ENCODE measurements around the gene CDK8. TPM values are rescaled to one million over a fixed set of nuclear protein-coding genes. Genes with fewer than 3 reads are reported as not detected.
"Not testable (repeated sequence)": the region's sequence is repeated elsewhere in the genome, so short reads cannot be mapped to it uniquely, and the experiment has no call there.

The CDK8 gene
- total RNA-seq, 2 experiments from 2014 or later, result 14.6 to 15.0 TPM

DNA sequence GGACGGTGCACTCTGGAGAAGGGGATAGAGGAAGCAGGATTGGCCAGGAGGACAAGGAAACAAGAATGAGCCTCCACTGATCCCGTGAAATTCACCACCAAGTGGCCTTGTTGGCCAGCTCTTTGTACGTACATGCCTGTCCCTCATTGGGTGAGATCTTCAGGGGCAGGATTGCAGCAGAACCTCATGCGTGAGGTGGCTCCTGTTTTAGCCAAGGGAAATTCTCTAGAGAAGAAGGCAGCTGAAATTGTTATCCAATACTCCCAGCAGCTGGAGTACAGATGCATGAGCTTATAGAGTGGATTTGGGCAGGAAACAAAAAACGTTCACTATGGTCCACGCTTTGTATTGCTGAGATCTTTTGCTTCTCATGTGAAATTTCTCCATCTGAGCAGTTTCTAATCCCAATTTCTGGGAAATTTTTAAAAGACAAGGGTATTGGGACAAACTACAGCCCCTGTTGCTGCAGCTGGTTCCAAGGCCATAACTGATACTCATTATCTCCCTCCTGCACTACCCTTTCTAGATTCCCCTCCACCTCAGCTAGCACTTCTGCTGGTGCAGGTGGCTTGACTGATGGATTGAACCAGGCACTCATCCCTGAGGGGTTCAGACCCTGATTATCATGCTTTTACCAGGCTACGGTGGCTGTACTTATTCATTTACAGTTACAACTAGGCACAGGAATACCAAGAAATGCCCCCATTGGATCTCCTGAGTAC is 27.9 kb upstream of the CDK8 start:
- ChIA-PET CTCF (interaction anchor here (2.4 kb wide), 1 partner anchor 41 kb away, joined by 7 read pairs; no protein-coding TSS in a partner anchor), POLR2A (no interaction called here)
- no peak for DNase-seq
- Mint-ChIP-seq H3K9me3 (no peaks in the 10 kb centered on the region), H3K4me3 (no peak overlapping the region), H3K36me3 (peaks cover 5% of the 10 kb centered on the region), H3K4me1 (ENCODE audit: low read depth) (peaks cover 15% of the 10 kb centered on the region), H3K27ac (no peak overlapping the region), H3K27me3 (peaks cover 2% of the 10 kb centered on the region)
- intact Hi-C loops (cut with micrococcal nuclease), result no loop called here

DNA sequence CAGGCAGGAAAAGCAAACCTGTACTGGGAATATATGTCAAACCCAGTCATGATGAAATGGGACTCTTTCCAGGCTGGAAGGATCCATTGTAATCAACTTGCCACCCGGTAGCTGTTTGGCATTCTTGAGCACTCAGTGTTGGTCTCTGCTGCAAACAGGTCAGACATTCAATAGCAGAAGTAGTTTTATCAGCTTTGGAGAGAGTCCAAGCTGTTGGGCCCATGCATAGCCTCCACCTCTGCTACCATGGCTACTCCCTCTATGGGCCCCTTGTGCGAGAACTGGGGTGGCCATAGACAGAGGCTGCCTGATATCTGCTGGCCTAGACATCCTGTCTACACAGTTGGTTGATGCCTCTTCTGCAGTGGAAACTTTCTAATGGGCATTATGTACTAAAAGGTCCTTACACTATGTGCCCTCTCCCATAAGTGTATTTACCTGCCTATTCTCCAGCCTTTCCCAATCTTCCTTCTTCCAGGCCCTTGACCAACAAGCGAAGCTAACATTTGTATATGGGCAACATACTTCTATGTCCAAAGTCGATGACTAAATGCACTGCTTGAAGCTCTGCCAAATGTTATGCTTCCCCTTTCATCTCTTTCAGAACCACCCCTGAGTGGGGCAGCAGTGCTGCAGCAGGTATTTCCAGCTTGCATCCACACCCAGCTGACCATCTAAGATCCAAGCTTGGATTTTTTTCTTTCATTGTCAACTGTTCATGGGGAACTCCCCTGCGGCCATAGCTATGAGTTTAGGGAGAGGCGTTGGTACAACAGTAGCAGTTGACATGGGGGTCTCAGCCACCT is 26.6 kb upstream of the CDK8 start:
- no peaks in the 10 kb centered on the region for H3K36me3 Mint-ChIP-seq
- H3K27me3 Mint-ChIP-seq, result peaks cover 2% of the 10 kb centered on the region
- CTCF ChIA-PET, result interaction anchor here (2.4 kb wide), 1 partner anchor 42 kb away, joined by 7 read pairs; no protein-coding TSS in a partner anchor
- POLR2A ChIA-PET, result no interaction called here
- peaks cover 11% of the 10 kb centered on the region for H3K4me1 Mint-ChIP-seq (ENCODE audit: low read depth)
- no peaks in the 10 kb centered on the region for H3K9me3 Mint-ChIP-seq
- intact Hi-C loops (cut with micrococcal nuclease), result no loop called here
- H3K4me3 Mint-ChIP-seq, result no peak overlapping the region
- no peak for DNase-seq
- H3K27ac Mint-ChIP-seq, result no peak overlapping the region

- peaks cover 4% of the 10 kb centered on the region for H3K4me1 Mint-ChIP-seq (ENCODE audit: low read depth)
- intact Hi-C loops (cut with micrococcal nuclease), result no loop called here
- H3K36me3 Mint-ChIP-seq, result no peaks in the 10 kb centered on the region
- no peaks in the 10 kb centered on the region for H3K9me3 Mint-ChIP-seq
- H3K4me3 Mint-ChIP-seq, result no peak overlapping the region
- CTCF ChIA-PET, result interaction anchor here (2.4 kb wide), 1 partner anchor 43 kb away, joined by 7 read pairs; no protein-coding TSS in a partner anchor
- H3K27ac Mint-ChIP-seq, result no peak overlapping the region
- DNase-seq, result no peak
- POLR2A ChIA-PET, result no interaction called here
- H3K27me3 Mint-ChIP-seq, result peaks cover 2% of the 10 kb centered on the region
These were observed 25.8 kb upstream of the CDK8 start for GRCh38 chr13:26228096-26228495.

GRCh38 chr13:26229080-26229615 is 24.8 kb upstream of the CDK8 start:
- Mint-ChIP-seq H3K9me3 (no peaks in the 10 kb centered on the region), H3K4me1 (ENCODE audit: low read depth) (no peaks in the 10 kb centered on the region), H3K4me3 (no peak overlapping the region), H3K27ac (no peak overlapping the region), H3K27me3 (peaks cover 2% of the 10 kb centered on the region), H3K36me3 (no peaks in the 10 kb centered on the region)
- ChIA-PET POLR2A (no interaction called here), CTCF (interaction anchor here (1.0 kb wide), 1 partner anchor 255 kb away, joined by 3 read pairs; no protein-coding TSS in a partner anchor)
- DNase-seq, result no peak
- intact Hi-C loops (cut with micrococcal nuclease), result no loop called here

GRCh38 chr13:26230703-26231102 is 23.2 kb upstream of the CDK8 start:
- H3K4me1 Mint-ChIP-seq (ENCODE audit: low read depth), result no peaks in the 10 kb centered on the region
- H3K9me3 Mint-ChIP-seq, result no peaks in the 10 kb centered on the region
- intact Hi-C loops (cut with micrococcal nuclease), result no loop called here
- no peak overlapping the region for H3K27ac Mint-ChIP-seq
- no peak for DNase-seq
- POLR2A ChIA-PET, result no interaction called here
- H3K36me3 Mint-ChIP-seq, result no peaks in the 10 kb centered on the region
- H3K4me3 Mint-ChIP-seq, result no peak overlapping the region
- CTCF ChIA-PET, result no interaction called here
- H3K27me3 Mint-ChIP-seq, result peaks cover 2% of the 10 kb centered on the region

DNA sequence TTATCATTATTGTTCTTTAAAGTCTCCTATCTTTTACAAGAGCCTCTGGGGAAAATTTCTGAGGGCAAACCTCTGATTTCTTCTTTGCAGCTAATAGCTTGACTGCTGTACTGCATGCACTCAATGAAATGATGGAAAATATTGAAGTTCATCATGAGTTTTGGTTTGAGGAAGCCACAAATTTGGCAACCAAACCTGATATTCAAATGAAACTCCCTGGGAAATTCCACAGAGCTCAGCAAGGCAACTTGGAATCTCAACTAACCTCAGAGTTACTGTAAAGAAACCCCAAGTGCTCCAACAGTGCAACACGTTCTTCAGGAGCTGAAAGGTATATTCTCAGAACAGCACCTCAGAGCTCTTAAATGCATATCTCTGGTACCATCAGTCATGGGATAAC is 17.6 kb upstream of the CDK8 start:
- no peaks in the 10 kb centered on the region for H3K9me3 Mint-ChIP-seq
- intact Hi-C loops (cut with micrococcal nuclease), result no loop called here
- H3K27me3 Mint-ChIP-seq, result peaks cover 6% of the 10 kb centered on the region
- no peak for DNase-seq
- peaks cover 8% of the 10 kb centered on the region for H3K4me1 Mint-ChIP-seq (ENCODE audit: low read depth)
- CTCF ChIA-PET, result interaction anchor here (2.1 to 2.2 kb wide), 2 partner anchors 10 to 51 kb away, joined by 4 to 9 read pairs; no protein-coding TSS in a partner anchor
- POLR2A ChIA-PET, result no interaction called here
- H3K27ac Mint-ChIP-seq, result no peak overlapping the region
- no peaks in the 10 kb centered on the region for H3K36me3 Mint-ChIP-seq
- no peak overlapping the region for H3K4me3 Mint-ChIP-seq

- Mint-ChIP-seq H3K4me3 (no peak overlapping the region), H3K36me3 (no peaks in the 10 kb centered on the region), H3K4me1 (ENCODE audit: low read depth) (no peaks in the 10 kb centered on the region), H3K9me3 (peaks cover 5% of the 10 kb centered on the region), H3K27me3 (peaks cover 4% of the 10 kb centered on the region), H3K27ac (no peak overlapping the region)
- intact Hi-C loops (cut with micrococcal nuclease), result no loop called here
- ChIA-PET POLR2A (no interaction called here), CTCF (interaction anchor here (0.6 to 1.1 kb wide), 3 partner anchors 10 to 190 kb away, joined by 3 to 4 read pairs (median 4); no protein-coding TSS in a partner anchor)
- no peak for DNase-seq
These were observed 7.8 kb upstream of the CDK8 start for GRCh38 chr13:26246154-26246553.

- CTCF ChIA-PET, result interaction anchor here (1.1 kb wide), 1 partner anchor 10 kb away, joined by 4 read pairs; no protein-coding TSS in a partner anchor
- Mint-ChIP-seq H3K27me3 (peaks cover 2% of the 10 kb centered on the region), H3K4me1 (ENCODE audit: low read depth) (no peaks in the 10 kb centered on the region), H3K27ac (no peak overlapping the region), H3K4me3 (no peak overlapping the region), H3K9me3 (peaks cover 5% of the 10 kb centered on the region), H3K36me3 (no peaks in the 10 kb centered on the region)
- POLR2A ChIA-PET, result no interaction called here
- DNase-seq, result no peak
- intact Hi-C loops (cut with micrococcal nuclease), result no loop called here
These were observed 6.9 kb upstream of the CDK8 start for GRCh38 chr13:26247011-26247410.

- H3K27me3 Mint-ChIP-seq, result no peaks in the 10 kb centered on the region
- H3K9me3 Mint-ChIP-seq, result no peaks in the 10 kb centered on the region
- ChIA-PET POLR2A (no interaction called here), CTCF (no interaction called here)
- H3K4me3 Mint-ChIP-seq, result no peak overlapping the region
- no peak for DNase-seq
- H3K4me1 Mint-ChIP-seq (ENCODE audit: low read depth), result no peaks in the 10 kb centered on the region
- H3K36me3 Mint-ChIP-seq, result no peaks in the 10 kb centered on the region
- no peak overlapping the region for H3K27ac Mint-ChIP-seq
- intact Hi-C loops (cut with micrococcal nuclease), result no loop called here
These were observed 6.3 kb upstream of the CDK8 start for GRCh38 chr13:26247608-26248007.

DNA sequence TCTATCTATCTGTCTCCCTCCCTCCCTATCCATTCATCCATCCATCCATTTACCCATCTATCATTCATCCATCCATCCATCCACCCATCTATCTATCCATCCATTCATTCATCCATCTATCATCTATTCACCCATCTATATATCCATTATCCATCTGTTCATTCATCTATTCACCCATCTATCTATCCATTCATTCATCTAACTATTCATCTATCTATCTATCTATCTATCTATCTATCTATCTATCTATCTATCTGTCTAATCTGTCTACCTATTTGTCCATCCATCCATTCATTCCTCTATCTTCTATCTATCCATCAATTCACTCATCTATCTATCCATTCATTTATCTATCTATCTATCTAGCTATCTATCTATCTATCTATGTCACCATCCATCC is 4.4 kb upstream of the CDK8 start:
- POLR2A ChIA-PET, result no interaction called here
- Mint-ChIP-seq H3K36me3 (no peaks in the 10 kb centered on the region), H3K4me3 (no peak overlapping the region), H3K27me3 (no peaks in the 10 kb centered on the region), H3K9me3 (no peaks in the 10 kb centered on the region), H3K4me1 (ENCODE audit: low read depth) (peaks cover 5% of the 10 kb centered on the region), H3K27ac (no peak overlapping the region)
- intact Hi-C loops (cut with micrococcal nuclease), result no loop called here
- no peak for DNase-seq
- CTCF ChIA-PET, result no interaction called here

DNA sequence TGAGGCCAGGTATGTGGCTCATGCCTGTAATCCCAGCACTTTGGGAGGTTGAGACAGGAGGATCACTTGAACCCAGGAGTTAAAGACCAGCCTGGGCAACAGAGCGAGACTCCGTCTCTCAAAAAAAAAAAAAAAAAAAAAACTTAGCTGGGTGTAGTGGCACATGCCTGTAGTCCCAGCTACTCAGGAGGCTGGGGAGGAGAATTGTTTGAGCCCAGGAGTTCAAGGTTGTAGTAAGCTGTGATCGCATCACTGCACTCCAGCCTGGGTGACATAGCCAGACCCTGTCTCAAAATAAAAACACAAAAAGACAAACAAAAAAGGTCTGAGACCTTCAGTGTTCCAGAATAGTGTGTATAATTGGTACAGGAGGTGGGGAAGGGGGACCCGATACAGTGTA is 1.9 kb upstream of the CDK8 start:
- H3K9me3 Mint-ChIP-seq, H3K4me3 Mint-ChIP-seq, DNase-seq, POLR2A ChIA-PET, H3K27me3 Mint-ChIP-seq, H3K36me3 Mint-ChIP-seq, H3K27ac Mint-ChIP-seq: not testable (repeated sequence)
- H3K4me1 Mint-ChIP-seq (ENCODE audit: low read depth), result peaks cover 27% of the 10 kb centered on the region
- CTCF ChIA-PET, result interaction anchor here (1.0 kb wide), 1 partner anchor 66 kb away, joined by 4 read pairs; no protein-coding TSS in a partner anchor
- intact Hi-C loops (cut with micrococcal nuclease), result loop anchor here (5.0 to 10.0 kb wide), 2 partner anchors 1373 to 1885 kb away; partner anchors contain the start of genes LNX2, PAN3 and POLR1D

- Mint-ChIP-seq H3K9me3 (no peaks in the 10 kb centered on the region), H3K27ac (peak overlapping the region; percentile 67), H3K4me3 (peak overlapping the region; percentile 80), H3K36me3 (no peaks in the 10 kb centered on the region), H3K27me3 (no peaks in the 10 kb centered on the region), H3K4me1 (ENCODE audit: low read depth) (peaks cover 36% of the 10 kb centered on the region)
- intact Hi-C loops (cut with micrococcal nuclease), result loop anchor here (1.0 to 10.0 kb wide), 4 partner anchors 32 to 1884 kb away; partner anchors contain the start of genes LNX2, PAN3 and POLR1D
- ChIA-PET POLR2A (interaction anchor here (1.1 kb wide), 1 partner anchor 31 kb away, joined by 7 read pairs; the partner anchor contains the start of gene RNF6), CTCF (interaction anchor here (1.3 kb wide), 1 partner anchor 68 kb away, joined by 9 read pairs; no protein-coding TSS in a partner anchor)
- DNase-seq, result peak; percentile 9
These were observed 605 bp upstream of the CDK8 start for GRCh38 chr13:26253262-26253786.

Data from activated CD4-positive, alpha-beta memory T cell treated with anti-CD3 and anti-CD28 coated beads for 36 hours (primary cell).